Pulmonary artery endothelial cell (primary cell): ENCODE measurements around the gene CHST7. TPM values are rescaled to one million over a fixed set of nuclear protein-coding genes. Genes with fewer than 3 reads are reported as not detected.
"Not testable (repeated sequence)": the region's sequence is repeated elsewhere in the genome, so short reads cannot be mapped to it uniquely, and the experiment has no call there.

Experiments used
- DNase-seq: peaks from one replicate; pipeline ENCODE4 v3.0.0-alpha.2; 2011; ENCODE audit warnings: low read depth, low spot score
- total RNA-seq: library from RNA; depleted of rRNA; stranded (reverse); fragments of >200 nt; gene quantifications from 2 replicates; pipeline ENCODE4 v1.2.3, GENCODE V29; 2014

CHST7 gene, protein sequence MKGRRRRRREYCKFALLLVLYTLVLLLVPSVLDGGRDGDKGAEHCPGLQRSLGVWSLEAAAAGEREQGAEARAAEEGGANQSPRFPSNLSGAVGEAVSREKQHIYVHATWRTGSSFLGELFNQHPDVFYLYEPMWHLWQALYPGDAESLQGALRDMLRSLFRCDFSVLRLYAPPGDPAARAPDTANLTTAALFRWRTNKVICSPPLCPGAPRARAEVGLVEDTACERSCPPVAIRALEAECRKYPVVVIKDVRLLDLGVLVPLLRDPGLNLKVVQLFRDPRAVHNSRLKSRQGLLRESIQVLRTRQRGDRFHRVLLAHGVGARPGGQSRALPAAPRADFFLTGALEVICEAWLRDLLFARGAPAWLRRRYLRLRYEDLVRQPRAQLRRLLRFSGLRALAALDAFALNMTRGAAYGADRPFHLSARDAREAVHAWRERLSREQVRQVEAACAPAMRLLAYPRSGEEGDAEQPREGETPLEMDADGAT
- total RNA-seq = 31.5 and 33.4 TPM in 2 replicates

DNA sequence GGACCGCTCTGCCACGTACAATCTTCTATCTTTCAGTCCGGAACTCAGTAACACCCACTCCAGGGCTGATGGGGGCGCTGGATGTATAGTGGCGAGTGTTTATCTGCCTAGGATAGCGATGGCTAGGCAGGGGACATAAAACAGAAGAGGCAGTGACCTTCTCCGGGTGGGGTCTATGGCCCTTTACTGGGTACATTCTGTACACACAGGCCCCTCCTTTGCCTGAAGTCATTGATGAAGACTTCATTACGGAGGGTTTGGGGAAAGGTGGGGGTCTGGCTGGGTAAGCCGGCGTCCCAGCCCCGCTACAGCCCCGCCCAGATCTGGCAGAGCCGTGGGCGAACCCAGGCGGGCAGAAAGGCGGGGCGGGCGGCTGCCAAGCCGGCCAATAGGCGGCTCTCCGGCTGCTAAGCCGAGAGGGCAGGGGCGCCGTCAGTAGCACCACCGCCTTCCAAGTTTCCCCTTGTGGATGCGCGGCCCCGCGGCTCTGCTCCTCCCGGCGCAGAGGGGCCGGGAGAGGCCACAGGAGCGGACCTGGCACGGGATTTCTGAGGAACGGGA is at the start of gene CHST7:
Gene CHST7 (plus strand): TSS at position 435 of the 561 bp plus-strand sequence. CDS start 167 bp downstream, outside the sequence.
- DNase-seq = no peak

DNA sequence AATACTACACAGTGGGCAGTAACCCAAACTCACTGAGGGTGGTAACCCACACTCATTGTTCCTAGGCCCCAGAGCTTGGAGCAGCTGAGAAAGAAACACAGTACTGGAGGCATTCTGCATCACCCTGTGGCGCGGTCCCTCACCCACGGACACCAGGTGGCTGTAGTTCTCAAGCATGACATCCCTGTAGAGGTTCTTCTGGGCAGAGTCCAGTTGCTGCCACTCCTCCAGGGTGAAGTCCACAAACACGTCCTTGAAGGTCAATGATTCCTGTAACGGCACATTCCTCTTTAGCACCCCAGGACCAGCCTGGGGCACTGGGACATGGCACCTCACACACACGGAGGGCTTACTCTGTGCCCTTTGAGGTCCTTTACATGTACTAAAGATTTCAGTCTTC is 44.9 kb upstream of the CHST7 start:
- DNase-seq = not testable (repeated sequence)

DNA sequence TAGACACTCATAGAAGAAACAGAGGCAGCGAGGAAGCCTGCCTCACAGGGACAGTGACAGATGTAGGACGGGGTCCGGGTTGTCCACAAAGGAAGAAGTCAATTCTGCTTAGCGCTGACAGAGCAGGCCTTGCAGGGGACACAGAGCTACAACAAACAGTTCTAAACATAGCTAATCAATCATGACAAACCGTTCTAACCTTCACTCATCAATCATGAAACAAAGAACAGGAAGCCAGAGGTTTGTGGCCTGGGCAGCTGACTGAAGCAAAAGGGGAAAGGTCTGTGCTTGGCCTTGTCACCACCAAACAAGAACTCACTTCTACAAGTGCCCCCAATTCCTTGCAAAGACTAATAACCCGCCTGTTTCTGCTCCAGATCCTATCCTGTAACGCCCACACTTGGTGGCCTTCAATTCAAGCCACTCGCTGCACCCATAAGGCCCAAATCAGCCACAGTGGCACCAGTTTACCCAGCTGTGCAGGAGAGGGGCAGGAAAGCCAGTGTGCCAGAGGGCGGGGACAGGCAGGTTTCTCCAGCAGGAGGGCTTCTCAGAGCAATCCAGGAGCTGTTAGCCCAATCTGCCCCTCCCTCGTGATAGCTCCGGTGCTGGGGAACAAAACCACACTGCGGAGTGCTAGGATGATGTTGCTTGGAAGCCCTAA is 43.7 kb upstream of the CHST7 start:
- DNase-seq = not testable (repeated sequence)

DNA sequence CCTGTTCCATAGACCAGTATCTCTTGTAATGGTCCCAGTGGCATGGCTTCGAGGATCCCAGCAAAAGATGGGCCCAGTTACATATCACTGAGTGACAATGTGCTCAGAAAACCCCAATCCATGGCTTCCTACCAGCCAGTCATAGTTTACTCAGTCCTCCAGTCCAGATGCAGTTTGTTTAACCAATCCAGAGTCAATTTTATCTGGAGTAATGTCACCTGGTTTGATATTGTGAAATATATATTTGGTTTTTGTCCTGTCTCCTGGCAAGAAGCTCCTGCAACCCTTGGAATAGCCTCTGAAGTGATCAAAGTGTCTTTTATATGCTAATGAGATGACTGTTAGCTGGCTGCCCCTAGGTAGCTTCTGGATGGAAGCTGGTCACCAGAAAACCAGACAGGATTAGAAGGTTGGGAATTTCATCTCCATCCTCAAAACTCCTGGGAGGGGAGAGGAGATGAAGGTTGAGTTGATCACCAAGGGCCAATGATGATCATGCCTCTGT is 43.1 kb upstream of the CHST7 start:
- DNase-seq = not testable (repeated sequence)

DNA sequence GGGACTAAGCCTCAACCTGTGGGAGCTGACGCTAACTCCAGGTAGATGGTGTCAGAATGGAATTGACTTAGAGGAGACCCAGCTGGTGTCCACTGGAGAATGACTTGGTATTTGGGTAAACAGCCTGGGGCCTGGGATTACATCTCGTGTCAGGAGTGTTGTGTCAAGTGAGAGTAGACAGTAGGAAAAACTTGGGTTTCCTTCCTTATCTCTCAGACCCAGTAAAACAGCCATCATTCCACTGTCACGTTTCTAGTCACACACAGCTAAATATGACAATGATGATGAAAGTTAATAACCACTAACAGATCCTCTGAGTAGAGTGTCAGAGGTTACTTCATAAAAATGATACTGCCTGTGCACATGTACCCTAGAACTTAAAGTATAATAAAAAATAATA is 42.1 kb upstream of the CHST7 start:
- no peak for DNase-seq

DNA sequence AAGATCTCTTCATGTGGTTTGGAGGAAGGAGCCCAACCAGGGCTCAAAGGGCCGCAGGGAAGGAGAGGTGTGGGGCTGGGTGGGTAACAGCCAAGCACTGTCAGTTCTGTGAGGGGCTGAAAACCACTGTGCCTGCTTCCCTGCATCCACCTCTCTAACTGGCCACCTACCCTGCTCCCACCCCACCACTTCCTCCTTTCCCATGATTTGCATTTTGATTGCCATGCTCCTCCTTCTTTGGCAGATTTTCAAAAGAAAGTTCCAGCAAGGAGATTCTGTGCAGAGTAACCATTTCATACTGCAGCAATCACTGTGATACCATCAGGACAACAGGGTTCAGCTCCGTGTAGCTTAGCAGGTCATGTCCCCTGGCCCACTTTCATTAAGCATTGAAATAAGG is 30.1 kb upstream of the CHST7 start:
- no peak for DNase-seq

DNA sequence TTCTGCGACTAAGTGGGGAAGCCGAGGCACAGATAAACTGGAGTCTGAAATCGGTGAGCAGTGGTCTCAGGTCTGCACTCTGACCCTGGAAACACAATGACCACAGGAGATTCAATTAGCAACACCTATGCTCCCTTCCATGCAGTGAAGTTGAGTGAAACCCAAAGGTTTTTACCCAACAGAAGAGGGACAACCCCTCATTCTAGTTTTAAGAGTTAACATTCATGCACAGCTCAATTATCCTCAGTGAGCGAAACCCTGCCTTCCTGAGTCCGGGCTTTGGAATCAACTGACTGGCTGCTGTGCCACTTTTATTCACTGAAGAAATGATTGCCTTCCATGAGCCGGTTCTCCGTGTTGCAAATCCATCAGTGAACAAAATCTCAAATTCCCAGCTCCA is 29.0 kb upstream of the CHST7 start:
- not testable (repeated sequence) for DNase-seq

DNA sequence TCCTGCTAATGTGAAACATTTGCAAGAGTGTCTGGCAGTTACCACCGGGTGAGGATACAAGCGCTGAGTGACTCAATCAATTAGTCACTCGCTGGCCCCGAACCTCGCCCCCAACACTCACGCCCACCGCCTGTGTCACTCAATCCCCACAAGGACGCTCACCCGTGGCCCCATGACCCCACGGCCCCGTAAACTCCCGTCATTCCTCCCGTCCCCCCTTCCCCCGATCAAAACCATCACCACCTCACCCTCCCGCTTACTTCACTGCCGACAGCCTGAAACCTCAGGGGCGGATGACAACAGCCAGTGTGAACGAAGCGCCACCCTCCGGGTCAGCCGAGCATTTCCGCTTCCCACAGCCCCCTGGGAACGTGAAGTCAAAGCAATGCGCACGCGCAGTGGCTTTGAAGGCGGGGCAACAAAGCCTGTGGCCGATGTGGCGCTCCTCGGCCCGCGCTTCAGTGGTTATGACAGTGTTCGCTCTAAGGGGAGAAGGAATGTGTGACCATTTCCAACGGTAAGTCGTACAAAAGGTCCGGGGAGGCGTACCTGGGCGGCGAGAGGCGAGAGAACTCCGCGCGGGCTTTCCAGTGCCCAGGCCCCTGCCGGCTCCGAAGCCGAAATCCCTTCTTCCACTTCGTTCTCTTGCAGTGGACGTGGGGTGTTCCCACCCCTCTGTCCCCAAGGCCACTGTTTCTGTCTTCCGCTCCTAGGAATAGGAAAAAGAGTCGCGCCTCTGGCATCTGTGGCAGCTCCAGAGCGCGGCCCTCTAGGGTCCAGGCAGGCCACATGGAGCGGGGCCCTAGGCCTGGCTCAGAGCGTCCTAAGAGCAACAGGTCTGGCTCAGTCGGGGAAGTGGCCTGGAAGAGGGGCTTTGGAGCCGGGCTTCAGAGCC is 28.2 kb upstream of the CHST7 start, which contains the start of gene ZNF674:
Gene ZNF674 (minus strand): TSS at position 311 of the 895 bp plus-strand sequence. CDS start 3,334 bp downstream, outside the sequence.
- peak; percentile 48 for DNase-seq

DNA sequence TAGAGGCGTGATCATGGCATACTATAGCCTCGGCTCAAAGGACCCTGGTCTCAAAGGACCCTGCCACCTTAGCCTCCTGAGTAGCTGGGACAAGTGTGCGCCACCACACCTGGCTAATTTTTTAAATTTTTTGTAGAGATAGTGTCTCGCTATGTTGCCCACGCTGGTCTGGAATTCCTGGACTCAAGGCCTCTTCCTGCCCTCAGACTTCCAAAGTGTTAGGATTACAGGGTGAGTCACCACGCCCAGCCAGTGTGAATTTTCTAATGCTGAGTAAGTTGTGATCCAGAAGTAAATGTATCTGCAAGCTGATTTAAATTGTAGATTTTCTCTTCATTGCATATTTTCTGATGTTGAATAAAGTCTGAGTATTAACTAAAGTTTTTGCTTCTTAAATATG is 25.7 kb upstream of the CHST7 start:
- DNase-seq = peak; percentile 20

DNA sequence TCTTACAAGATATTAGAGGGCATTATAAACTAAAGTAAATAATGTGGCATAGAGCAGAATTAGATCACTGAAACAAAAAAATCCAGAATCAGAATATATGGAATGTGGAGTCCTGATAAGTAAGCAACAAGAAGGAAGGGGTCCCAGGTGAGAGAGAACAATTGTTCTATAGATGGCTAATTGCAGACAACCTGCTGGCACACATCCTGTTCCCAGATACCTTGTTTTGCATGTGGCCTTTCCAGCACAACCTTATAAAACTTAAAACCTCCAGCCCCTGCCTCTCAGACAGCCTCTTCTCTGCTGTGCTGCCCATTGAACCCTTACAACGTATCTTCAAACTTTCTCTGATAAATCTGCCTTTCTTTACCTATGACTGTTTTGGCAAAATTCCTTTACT is 23.7 kb upstream of the CHST7 start:
- no peak for DNase-seq

DNA sequence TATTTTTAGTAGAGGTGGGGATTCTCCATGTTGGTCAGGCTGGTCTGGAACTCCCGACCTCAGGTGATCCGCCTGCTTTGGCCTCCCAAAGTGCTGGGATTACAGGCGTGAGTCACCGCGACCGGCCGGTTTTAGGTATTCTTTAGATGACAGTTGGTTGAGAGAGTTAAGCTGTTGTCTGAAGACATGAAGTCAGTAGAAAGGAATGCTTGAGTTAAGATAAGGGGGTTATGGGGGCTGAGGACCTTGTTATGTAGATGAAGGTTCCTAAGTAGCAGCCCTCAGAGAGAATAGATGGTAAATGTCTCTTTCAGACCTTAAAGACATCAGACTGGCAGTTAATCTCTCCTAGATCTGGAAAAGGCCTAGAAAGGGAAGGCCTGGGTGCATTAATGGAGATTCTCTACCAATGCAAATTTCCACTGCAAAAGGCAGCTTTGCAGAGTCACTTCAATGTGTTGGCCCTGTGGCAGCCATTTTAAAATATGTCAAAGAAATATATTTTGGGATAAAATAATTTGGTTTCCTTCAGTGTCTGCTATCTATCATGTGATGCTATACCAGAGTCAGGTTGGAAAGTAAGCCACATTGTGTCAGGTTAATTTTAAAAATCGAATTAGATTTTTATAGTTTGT is 22.0 kb upstream of the CHST7 start:
- DNase-seq = no peak

DNA sequence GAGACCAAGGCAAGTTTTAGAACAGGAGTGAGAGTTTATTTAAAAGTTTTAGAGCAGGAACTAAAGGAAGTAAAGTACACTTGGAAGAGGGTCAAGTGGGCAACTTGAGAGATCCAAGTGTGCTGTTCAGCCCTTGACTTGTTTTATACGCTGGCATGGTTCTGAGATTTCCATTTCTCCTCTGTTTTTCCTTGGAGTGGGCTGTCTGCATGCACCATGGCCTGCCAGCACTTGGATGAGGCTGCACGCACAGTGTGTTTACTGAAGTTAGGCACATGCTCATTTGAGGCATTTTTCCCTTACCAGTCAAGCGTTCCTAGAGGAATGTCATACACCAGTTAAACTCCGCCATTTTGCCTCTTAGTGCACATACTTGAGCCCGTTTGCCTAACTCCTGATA is 19.6 kb upstream of the CHST7 start:
- no peak for DNase-seq

DNA sequence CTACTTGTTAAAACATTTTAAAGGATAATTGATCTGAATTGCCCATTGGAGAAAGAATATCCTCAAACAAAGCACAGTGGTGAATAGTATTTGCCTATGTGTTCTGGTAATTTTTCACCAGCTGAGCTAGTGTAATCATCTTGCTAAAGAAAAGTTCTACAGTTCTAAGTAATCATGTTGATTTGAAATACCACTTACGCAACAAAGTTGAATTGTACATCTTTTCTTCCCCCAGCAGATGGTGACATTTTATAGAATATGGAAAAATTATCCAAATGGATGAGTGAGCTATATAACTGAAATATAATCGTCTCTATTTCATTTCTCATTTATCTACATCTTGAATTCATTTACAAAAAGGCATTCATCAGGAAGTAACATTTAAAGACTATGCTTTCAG is 18.6 kb upstream of the CHST7 start:
- no peak for DNase-seq

DNA sequence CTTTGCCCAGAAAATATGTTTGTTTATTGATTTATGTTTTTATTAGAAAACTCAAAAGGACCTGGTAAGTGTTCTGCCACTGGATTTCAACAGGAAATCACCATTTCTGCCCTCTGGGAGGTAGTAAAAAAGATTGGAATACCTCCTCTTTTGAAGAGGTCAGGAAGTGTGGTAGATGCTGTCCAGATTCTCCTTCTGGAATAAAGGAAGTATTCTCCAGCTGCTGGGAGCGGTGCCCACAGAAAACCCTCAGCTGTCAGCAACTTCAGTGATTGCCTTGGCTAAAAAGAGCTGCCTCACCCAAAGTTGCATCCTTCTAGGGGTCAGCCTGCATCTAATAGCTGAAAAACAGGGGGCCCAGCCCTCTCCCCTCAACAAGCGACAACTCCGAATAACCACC is 14.5 kb upstream of the CHST7 start:
- DNase-seq = no peak

DNA sequence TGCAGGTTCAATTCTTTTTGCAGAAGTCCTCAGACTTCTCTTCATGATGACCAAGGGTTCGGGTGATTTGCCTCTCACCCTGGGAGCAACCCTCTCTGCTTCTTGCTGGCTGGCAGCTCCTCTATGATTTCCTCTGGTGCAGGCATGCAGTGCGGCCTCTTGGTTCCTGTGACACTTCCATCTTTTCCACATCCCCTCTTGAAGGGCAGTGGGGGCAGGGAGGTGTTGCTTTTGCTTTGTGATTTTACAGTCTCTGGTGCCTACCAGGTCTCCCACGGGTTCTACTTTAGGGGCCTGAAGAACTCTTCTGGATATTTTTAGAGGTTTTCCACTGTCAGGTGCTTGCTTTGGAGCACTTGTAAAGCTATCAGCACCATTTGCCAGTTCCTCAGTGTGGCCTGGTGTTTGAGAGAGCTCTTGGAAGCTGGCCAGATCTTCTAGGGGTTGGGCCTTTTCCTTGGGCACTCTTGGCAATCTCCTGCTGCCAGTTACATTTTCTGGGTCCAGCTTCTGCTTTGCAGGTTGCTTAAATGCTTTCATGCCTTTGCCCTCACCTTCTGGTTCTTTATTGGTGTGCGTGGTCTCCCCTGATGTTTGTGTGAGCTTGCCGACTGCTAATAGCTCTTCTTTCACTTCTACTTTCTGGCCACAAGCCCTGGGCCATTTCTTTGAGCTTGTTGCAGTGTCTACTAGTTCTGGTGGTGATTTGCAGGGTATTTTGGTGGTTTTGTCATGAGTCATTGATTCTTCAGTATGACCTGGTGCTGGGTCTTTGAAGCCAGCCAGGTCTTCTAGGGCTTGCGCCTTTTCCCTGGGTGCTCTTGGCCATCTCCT is 11.5 kb upstream of the CHST7 start:
- DNase-seq = no peak

DNA sequence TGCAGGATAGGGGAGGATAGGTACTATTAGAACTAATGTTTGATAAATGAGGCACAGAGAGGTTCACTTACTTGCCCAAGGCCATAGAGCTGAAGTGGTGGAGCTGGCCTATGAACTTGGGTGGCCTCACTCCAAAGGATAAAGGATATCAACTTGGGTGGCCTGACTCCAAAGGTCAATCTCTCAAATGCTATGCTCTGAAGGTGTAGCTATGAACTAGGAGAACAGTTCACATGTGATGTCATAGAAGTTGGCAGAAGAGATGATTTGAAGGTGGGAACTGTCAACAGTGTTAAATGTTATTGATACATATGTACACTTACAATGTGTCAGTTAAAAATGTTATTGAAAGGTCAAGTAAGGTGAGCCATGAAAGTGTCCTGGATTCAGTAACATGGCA is 6.2 kb upstream of the CHST7 start:
- DNase-seq = no peak

DNA sequence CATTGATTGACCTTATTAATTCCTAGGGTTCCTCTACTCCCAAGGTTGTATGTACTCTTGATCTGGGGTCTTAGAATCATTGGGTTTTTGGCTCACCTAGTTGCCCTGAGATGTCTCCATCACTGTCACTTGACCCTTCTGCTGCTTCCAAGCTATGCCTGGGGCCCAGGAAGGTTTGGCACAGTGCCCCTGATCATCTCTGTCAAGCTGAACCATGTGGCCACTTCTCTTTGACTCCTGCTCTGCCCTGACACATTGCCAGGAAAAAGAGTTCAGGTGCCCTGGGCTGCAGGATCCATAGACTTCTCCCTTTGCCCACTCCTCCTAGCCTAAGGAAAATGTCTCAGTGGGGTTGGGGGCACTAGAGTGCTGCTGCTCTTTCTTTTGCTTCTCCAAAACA is 3.9 kb upstream of the CHST7 start:
- DNase-seq = no peak

DNA sequence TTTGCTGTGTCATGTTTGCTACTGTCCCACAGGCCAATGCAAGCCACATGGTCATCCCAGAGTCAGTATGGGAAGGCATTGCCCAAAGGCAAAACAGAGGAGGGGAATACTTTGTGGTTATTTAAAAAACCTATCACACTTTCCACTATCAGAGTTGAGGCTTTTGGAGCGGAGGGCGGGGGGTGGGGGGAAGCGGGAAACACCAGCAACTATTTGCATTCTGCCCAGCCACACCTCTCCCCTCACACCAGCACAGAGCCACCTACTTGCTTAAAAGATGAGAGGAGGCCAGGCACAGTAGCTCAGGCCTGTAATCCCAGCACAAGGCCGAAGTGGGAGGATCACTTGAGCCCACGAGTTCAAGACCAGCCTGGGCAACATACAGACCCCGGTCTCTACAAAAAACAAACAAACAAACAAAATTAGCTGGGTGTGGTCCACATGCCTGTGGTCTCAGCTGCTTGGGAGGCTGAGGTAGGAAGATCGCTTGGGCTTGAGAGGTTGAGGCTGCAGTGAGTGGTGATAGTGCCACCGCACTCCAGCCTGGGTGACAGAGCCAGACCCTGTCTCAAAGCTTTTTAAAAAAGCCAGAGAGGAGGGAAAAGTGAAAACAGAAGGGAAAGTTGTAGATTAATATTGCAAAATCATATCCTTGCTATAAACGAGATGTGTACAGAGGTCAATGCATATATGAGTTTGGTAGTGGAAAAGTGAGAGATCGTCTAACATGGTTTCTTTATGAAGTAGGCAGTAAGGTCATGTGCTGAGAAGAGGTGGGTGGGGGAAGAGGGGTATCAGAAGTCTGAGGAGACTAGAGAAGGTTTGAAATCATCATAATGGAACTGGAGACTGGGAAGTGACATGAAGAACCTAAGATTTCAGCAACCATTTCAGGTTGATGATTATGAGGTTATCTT is 1.9 kb upstream of the CHST7 start:
- DNase-seq = no peak
